ENCODE results near the gene E2F4. TPM values are rescaled to one million over a fixed set of nuclear protein-coding genes. Genes with fewer than 3 reads are reported as not detected.

Gene E2F4
- total and polyA plus RNA-seq, 11 donors, result 25.2 to 71.3 (median 33.7) TPM

DNA sequence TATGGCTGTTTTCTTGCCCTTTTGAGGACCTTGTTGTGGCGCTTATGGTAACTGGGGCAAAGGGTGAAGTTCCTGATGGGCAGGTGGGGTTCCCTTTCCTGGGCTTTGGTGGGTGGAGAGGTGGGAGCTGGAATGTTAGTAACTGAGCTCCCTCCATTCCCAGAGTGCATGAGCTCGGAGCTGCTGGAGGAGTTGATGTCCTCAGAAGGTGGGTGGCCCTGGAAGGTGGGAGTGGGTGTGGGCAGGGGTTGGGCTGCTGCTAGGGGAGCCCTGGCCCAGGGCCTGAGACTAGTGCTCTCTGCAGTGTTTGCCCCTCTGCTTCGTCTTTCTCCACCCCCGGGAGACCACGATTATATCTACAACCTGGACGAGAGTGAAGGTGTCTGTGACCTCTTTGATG, 5.7 kb downstream of the E2F4 start:
- intact Hi-C loops (cut with DNase I), result no loop called here

DNA sequence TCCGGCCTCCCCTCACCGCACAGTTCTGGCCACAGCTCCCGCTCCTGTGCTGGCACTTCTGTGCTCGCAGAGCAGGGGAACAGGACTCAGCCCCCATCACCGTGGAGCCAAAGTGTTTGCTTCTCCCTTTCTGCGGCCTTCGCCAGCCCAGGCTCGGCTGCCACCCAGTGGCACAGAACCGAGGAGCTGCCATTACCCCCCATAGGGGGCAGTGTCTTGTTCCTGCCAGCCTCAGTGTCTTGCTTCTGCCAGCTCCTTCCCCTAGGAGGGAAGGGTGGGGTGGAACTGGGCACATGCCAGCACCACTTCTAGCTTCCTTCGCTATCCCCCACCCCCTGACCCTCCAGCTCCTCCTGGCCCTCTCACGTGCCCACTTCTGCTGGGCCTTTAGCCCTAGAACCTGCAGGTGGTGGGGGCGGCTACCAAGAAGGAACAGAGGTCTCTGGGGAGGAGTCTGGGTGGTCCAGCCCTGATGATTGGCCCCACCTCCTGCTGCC, 6.3 kb downstream of the E2F4 start:
- peaks cover 0 to 83% (median 67%) of the 10 kb centered on the region in 9 donors for H3K36me3 ChIP-seq
- TF ChIP-seq POLR2A (IDR thresholded peaks at IDR 0.05), result no peak
- TF ChIP-seq, protein P1, sequence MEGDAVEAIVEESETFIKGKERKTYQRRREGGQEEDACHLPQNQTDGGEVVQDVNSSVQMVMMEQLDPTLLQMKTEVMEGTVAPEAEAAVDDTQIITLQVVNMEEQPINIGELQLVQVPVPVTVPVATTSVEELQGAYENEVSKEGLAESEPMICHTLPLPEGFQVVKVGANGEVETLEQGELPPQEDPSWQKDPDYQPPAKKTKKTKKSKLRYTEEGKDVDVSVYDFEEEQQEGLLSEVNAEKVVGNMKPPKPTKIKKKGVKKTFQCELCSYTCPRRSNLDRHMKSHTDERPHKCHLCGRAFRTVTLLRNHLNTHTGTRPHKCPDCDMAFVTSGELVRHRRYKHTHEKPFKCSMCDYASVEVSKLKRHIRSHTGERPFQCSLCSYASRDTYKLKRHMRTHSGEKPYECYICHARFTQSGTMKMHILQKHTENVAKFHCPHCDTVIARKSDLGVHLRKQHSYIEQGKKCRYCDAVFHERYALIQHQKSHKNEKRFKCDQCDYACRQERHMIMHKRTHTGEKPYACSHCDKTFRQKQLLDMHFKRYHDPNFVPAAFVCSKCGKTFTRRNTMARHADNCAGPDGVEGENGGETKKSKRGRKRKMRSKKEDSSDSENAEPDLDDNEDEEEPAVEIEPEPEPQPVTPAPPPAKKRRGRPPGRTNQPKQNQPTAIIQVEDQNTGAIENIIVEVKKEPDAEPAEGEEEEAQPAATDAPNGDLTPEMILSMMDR (IDR thresholded peaks at IDR 0.05), result peak; percentile 39 to 75 (median 54)
- DNase-seq, result no peak
- H3K27me3 ChIP-seq, result no peaks in the 10 kb centered on the region
- intact Hi-C loops (cut with DNase I), result no loop called here
- peaks cover 0 to 32% (median 14%) of the 10 kb centered on the region in 12 donors for H3K4me1 ChIP-seq
- WGBS, 4 donors, result 47 to 64% (median 56%) methylated on average over 12 of the region's 12 CpGs
- ATAC-seq, result peak in 3 of 4 donors; percentile 36 to 59 (median 53)
- no peaks in the 10 kb centered on the region for H3K9me3 ChIP-seq
- no peak overlapping the region for H3K4me3 ChIP-seq
- H3K27ac ChIP-seq, result peak overlapping the region in 1 of 12 donors; percentile 27

More for the DNA sequence above, 5.7 kb downstream of the E2F4 start:
- Histone ChIP-seq H3K4me3 (no peak overlapping the region), H3K4me1 (peaks cover 0 to 38% (median 20%) of the 10 kb centered on the region in 12 donors), H3K9me3 (no peaks in the 10 kb centered on the region), H3K27me3 (no peaks in the 10 kb centered on the region), H3K36me3 (peaks cover 0 to 77% (median 61%) of the 10 kb centered on the region in 9 donors), H3K27ac (no peak overlapping the region)
- ATAC-seq (no peak), DNase-seq (no peak)
- TF ChIP-seq, protein P1 (IDR thresholded peaks at IDR 0.05), result no peak
- no peak for TF ChIP-seq POLR2A (IDR thresholded peaks at IDR 0.05)
- 58 to 66% (median 63%) methylated on average over 5 to 6 of the region's 6 CpGs for WGBS, 4 donors

DNA sequence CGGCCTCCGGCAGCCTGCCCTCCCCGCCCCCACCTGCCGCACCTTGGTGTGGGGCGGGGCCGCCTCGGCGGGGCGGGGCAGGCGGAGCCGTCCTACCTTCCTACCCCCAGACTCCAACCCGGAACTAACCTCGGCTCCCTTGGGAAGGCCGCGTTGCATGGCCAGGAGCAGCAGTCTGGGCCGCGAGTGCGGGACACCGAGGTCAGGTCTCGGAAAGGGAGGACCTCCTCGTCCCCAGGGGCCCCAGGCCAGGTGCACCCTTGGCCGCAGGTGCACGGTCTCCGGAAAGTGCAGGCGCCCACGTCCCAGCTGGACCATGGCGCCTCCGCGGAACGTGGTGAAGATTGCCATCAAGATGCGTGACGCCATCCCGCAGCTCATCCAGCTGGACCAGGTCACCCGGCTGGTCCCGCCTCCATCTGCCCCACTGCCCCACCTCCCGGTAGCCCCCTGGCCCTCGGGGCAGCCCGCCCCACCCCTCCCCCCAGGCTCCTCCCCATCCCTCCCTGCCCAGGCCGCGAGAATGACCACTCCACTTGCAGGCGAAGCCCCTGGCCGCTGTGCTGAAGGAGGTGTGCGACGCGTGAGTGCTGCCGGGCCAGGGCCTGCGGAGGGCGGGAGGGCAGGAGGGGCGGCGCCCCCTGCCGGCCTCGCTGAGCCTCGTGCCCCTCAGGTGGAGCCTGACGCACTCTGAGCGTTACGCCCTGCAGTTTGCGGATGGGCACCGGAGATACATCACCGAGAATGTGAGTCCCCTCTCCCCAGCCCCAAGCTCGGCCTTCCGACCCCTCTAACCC, 7.3 kb downstream of the E2F4 start, which contains the start of gene ELMO3:
Gene ELMO3, plus strand, starts transcription at position 121 of the 797 bp plus-strand sequence. Its CDS starts 196 bp downstream, at position 317.
- H3K27ac ChIP-seq, result peak within 1 kb of the TSS in 1 of 12 donors; percentile 27
- peak within 1 kb of the TSS in 1 of 12 donors; percentile 7 for H3K4me3 ChIP-seq
- no peak for DNase-seq
- no peak for TF ChIP-seq POLR2A (IDR thresholded peaks at IDR 0.05)
- TF ChIP-seq, protein P1 (IDR thresholded peaks at IDR 0.05), result peak in 5 of 12 donors; percentile 13 to 40 (median 36)
- no peaks in the 10 kb centered on the region for H3K27me3 ChIP-seq
- 47 to 72% (median 55%) methylated on average over 14 to 61 of the region's 61 CpGs for WGBS, 4 donors
- intact Hi-C loops (cut with DNase I), result no loop called here
- H3K9me3 ChIP-seq, result no peaks in the 10 kb centered on the region
- peak in 3 of 4 donors; percentile 4 to 32 (median 7) for ATAC-seq
- peaks cover 0 to 86% (median 68%) of the 10 kb centered on the region in 9 donors for H3K36me3 ChIP-seq
- H3K4me1 ChIP-seq, result peaks cover 0 to 23% (median 9%) of the 10 kb centered on the region in 12 donors

DNA sequence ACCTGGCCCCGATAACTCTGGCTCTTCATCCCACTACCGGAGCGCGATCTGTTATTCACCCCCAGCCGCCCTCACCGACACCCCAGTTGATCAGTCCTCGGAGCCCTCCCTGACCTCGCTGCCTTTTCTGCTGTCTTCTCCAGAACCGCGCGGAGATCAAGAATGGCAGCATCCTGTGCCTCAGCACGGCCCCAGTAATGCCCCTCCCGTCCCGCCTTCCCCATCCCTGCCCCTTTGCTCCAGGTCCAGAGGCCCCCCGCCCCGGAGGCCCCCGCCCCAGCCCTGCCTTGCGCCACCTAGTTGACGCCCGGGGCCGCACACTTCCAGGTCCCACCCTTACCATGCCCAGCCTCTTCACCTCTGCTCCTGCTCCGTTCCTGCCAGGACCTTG, 7.8 kb downstream of the E2F4 start:
- Histone ChIP-seq H3K27me3 (no peaks in the 10 kb centered on the region), H3K4me3 (no peak overlapping the region), H3K27ac (no peak overlapping the region), H3K4me1 (peaks cover 0 to 19% (median 9%) of the 10 kb centered on the region in 12 donors), H3K9me3 (no peaks in the 10 kb centered on the region), H3K36me3 (peaks cover 0 to 84% (median 64%) of the 10 kb centered on the region in 9 donors)
- TF ChIP-seq POLR2A (IDR thresholded peaks at IDR 0.05), result no peak
- TF ChIP-seq, protein P1 (IDR thresholded peaks at IDR 0.05), result no peak
- DNase-seq, result no peak
- WGBS, 4 donors, result 42 to 63% (median 59%) methylated on average over 20 to 22 of the region's 22 CpGs
- ATAC-seq, result peak in 3 of 4 donors; percentile 6 to 24 (median 8)
- intact Hi-C loops (cut with DNase I), result no loop called here

All from heart left ventricle (tissue), 16 donors.